ENCODE data around the gene SYS1.

Gene SYS1

GRCh38 chr20:45322952-45323383, 40.0 kb upstream of the SYS1 start:
- no peak overlapping the region for H3K4me2 ChIP-seq (ENCODE audit: low read length)
- H3K23ac ChIP-seq (ENCODE audit: low read length), result no peak overlapping the region
- no peak overlapping the region for H3K9ac ChIP-seq (ENCODE audit: low read length)
- WGBS (ENCODE audit: extremely low coverage, insufficient coverage, insufficient read length), result no CpG with 5 or more reads among the region's 7 CpGs
- no peak overlapping the region for H2AFZ ChIP-seq (ENCODE audit: insufficient read depth, low read length, poor library complexity)
- peaks cover 9 to 23% of the 10 kb centered on the region in 2 experiments for H3K36me3 ChIP-seq (ENCODE audit: control insufficient read depth in 1 of 2, insufficient read depth in 2 of 2, low read length in 2 of 2)
- H2BK12ac ChIP-seq (ENCODE audit: low read length), result no peak overlapping the region
- no peak overlapping the region for H4K91ac ChIP-seq (ENCODE audit: low read depth, low read length)
- no peaks in the 10 kb centered on the region for H3K79me1 ChIP-seq (ENCODE audit: low read length)
- no peak overlapping the region for H3K4me3 ChIP-seq (ENCODE audit: low read depth, low read length)
- no peak overlapping the region for H3K18ac ChIP-seq (ENCODE audit: low read length)
- peak; percentile 85 to 89 for DNase-seq
- no peak overlapping the region for H2BK5ac ChIP-seq (ENCODE audit: low read depth, low read length, poor library complexity)
- H3K4ac ChIP-seq (ENCODE audit: low read depth, low read length), result no peak overlapping the region
- H3K14ac ChIP-seq (ENCODE audit: low read length), result no peak overlapping the region
- no peak overlapping the region for H3K27ac ChIP-seq (ENCODE audit: low read depth, low read length)
- no peak overlapping the region for H4K8ac ChIP-seq (ENCODE audit: low read depth, low read length)
- no peak overlapping the region for H2BK120ac ChIP-seq (ENCODE audit: insufficient read depth, low read length, poor library complexity)
- peaks cover 2 to 6% of the 10 kb centered on the region in 2 experiments for H3K4me1 ChIP-seq (ENCODE audit: control insufficient read depth in 1 of 2, insufficient read depth in 2 of 2, low read length in 2 of 2)
- H3K9me3 ChIP-seq (ENCODE audit: insufficient read depth, low read depth, low read length), result peaks cover 4% of the 10 kb centered on the region
- H4K12ac ChIP-seq (ENCODE audit: low read depth, low read length), result no peak overlapping the region
- no peak overlapping the region for H2AK5ac ChIP-seq (ENCODE audit: low read length)
- H3K79me2 ChIP-seq (ENCODE audit: control insufficient read depth, insufficient read depth, low read length, poor library complexity), result no peaks in the 10 kb centered on the region
- no peaks in the 10 kb centered on the region for H3K27me3 ChIP-seq (ENCODE audit: insufficient read depth, low read length)

GRCh38 chr20:45323731-45324130, 39.2 kb upstream of the SYS1 start:
- Histone ChIP-seq H2AFZ (ENCODE audit: insufficient read depth, low read length, poor library complexity) (no peak overlapping the region), H3K18ac (ENCODE audit: low read length) (no peak overlapping the region), H2BK5ac (ENCODE audit: low read depth, low read length, poor library complexity) (no peak overlapping the region), H3K27me3 (ENCODE audit: insufficient read depth, low read length) (no peaks in the 10 kb centered on the region), H4K8ac (ENCODE audit: low read depth, low read length) (no peak overlapping the region), H4K12ac (ENCODE audit: low read depth, low read length) (no peak overlapping the region), H3K4me1 (ENCODE audit: control insufficient read depth in 1 of 2, insufficient read depth in 2 of 2, low read length in 2 of 2) (peaks cover 2 to 6% of the 10 kb centered on the region in 2 experiments), H3K23ac (ENCODE audit: low read length) (no peak overlapping the region), H3K27ac (ENCODE audit: low read depth, low read length) (no peak overlapping the region), H3K9ac (ENCODE audit: low read length) (no peak overlapping the region), H3K4me2 (ENCODE audit: low read length) (no peak overlapping the region), H3K79me2 (ENCODE audit: control insufficient read depth, insufficient read depth, low read length, poor library complexity) (no peaks in the 10 kb centered on the region), H2BK120ac (ENCODE audit: insufficient read depth, low read length, poor library complexity) (no peak overlapping the region), H3K4ac (ENCODE audit: low read depth, low read length) (no peak overlapping the region), H3K9me3 (ENCODE audit: insufficient read depth, low read depth, low read length) (peaks cover 4% of the 10 kb centered on the region), H3K36me3 (ENCODE audit: control insufficient read depth in 1 of 2, insufficient read depth in 2 of 2, low read length in 2 of 2) (peaks cover 12 to 31% of the 10 kb centered on the region in 2 experiments), H2BK12ac (ENCODE audit: low read length) (no peak overlapping the region), H3K4me3 (ENCODE audit: low read depth, low read length) (no peak overlapping the region), H4K91ac (ENCODE audit: low read depth, low read length) (no peak overlapping the region), H3K14ac (ENCODE audit: low read length) (no peak overlapping the region), H3K79me1 (ENCODE audit: low read length) (no peaks in the 10 kb centered on the region), H2AK5ac (ENCODE audit: low read length) (no peak overlapping the region)
- peak; percentile 75 to 86 for DNase-seq

GRCh38 chr20:45325371-45325770, 37.6 kb upstream of the SYS1 start:
- WGBS (ENCODE audit: extremely low coverage, insufficient coverage, insufficient read length), result no CpG with 5 or more reads among the region's 6 CpGs
- Histone ChIP-seq H3K14ac (ENCODE audit: low read length) (no peak overlapping the region), H3K36me3 (ENCODE audit: control insufficient read depth in 1 of 2, insufficient read depth in 2 of 2, low read length in 2 of 2) (peaks cover 22 to 45% of the 10 kb centered on the region in 2 experiments)

GRCh38 chr20:45328451-45328850, 34.5 kb upstream of the SYS1 start:
- Histone ChIP-seq H4K8ac (ENCODE audit: low read depth, low read length) (no peak overlapping the region), H3K23ac (ENCODE audit: low read length) (no peak overlapping the region), H3K27me3 (ENCODE audit: insufficient read depth, low read length) (no peaks in the 10 kb centered on the region), H2BK12ac (ENCODE audit: low read length) (no peak overlapping the region), H3K9ac (ENCODE audit: low read length) (no peak overlapping the region), H3K4me3 (ENCODE audit: low read depth, low read length) (no peak overlapping the region), H3K9me3 (ENCODE audit: insufficient read depth, low read depth, low read length) (peaks cover 4% of the 10 kb centered on the region), H4K12ac (ENCODE audit: low read depth, low read length) (no peak overlapping the region), H3K79me1 (ENCODE audit: low read length) (no peaks in the 10 kb centered on the region), H3K36me3 (ENCODE audit: control insufficient read depth in 1 of 2, insufficient read depth in 2 of 2, low read length in 2 of 2) (peaks cover 41 to 69% of the 10 kb centered on the region in 2 experiments), H3K14ac (ENCODE audit: low read length) (no peak overlapping the region), H2BK120ac (ENCODE audit: insufficient read depth, low read length, poor library complexity) (no peak overlapping the region), H3K4me2 (ENCODE audit: low read length) (no peak overlapping the region), H2BK5ac (ENCODE audit: low read depth, low read length, poor library complexity) (no peak overlapping the region), H3K27ac (ENCODE audit: low read depth, low read length) (no peak overlapping the region), H3K4me1 (ENCODE audit: control insufficient read depth in 1 of 2, insufficient read depth in 2 of 2, low read length in 2 of 2) (peaks cover 0 to 6% of the 10 kb centered on the region in 2 experiments), H4K91ac (ENCODE audit: low read depth, low read length) (no peak overlapping the region), H3K4ac (ENCODE audit: low read depth, low read length) (no peak overlapping the region), H3K79me2 (ENCODE audit: control insufficient read depth, insufficient read depth, low read length, poor library complexity) (no peaks in the 10 kb centered on the region), H3K18ac (ENCODE audit: low read length) (no peak overlapping the region), H2AK5ac (ENCODE audit: low read length) (no peak overlapping the region), H2AFZ (ENCODE audit: insufficient read depth, low read length, poor library complexity) (no peak overlapping the region)
- no CpG with 5 or more reads among the region's 4 CpGs for WGBS (ENCODE audit: extremely low coverage, insufficient coverage, insufficient read length)
- no peak for DNase-seq

More at GRCh38 chr20:45325371-45325770, 37.6 kb upstream of the SYS1 start:
- Histone ChIP-seq H3K27ac (ENCODE audit: low read depth, low read length) (peak overlapping the region; percentile 37), H3K9me3 (ENCODE audit: insufficient read depth, low read depth, low read length) (peaks cover 4% of the 10 kb centered on the region), H3K4me3 (ENCODE audit: low read depth, low read length) (no peak overlapping the region), H4K12ac (ENCODE audit: low read depth, low read length) (no peak overlapping the region), H3K79me2 (ENCODE audit: control insufficient read depth, insufficient read depth, low read length, poor library complexity) (no peaks in the 10 kb centered on the region), H3K18ac (ENCODE audit: low read length) (no peak overlapping the region), H2BK12ac (ENCODE audit: low read length) (no peak overlapping the region), H2BK120ac (ENCODE audit: insufficient read depth, low read length, poor library complexity) (no peak overlapping the region), H2AK5ac (ENCODE audit: low read length) (no peak overlapping the region), H2BK5ac (ENCODE audit: low read depth, low read length, poor library complexity) (no peak overlapping the region), H4K8ac (ENCODE audit: low read depth, low read length) (no peak overlapping the region), H3K23ac (ENCODE audit: low read length) (no peak overlapping the region), H3K4me2 (ENCODE audit: low read length) (no peak overlapping the region), H4K91ac (ENCODE audit: low read depth, low read length) (no peak overlapping the region), H3K4me1 (ENCODE audit: control insufficient read depth in 1 of 2, insufficient read depth in 2 of 2, low read length in 2 of 2) (peaks cover 0 to 6% of the 10 kb centered on the region in 2 experiments), H3K79me1 (ENCODE audit: low read length) (no peaks in the 10 kb centered on the region), H3K27me3 (ENCODE audit: insufficient read depth, low read length) (no peaks in the 10 kb centered on the region), H3K9ac (ENCODE audit: low read length) (no peak overlapping the region), H3K4ac (ENCODE audit: low read depth, low read length) (no peak overlapping the region), H2AFZ (ENCODE audit: insufficient read depth, low read length, poor library complexity) (no peak overlapping the region)
- no peak for DNase-seq

Data from trophoblast cell (in vitro differentiated cells and primary cell).